GM23338 (cell line): ENCODE measurements around the gene MACF1. TPM values are rescaled to one million over a fixed set of nuclear protein-coding genes. Genes with fewer than 3 reads are reported as not detected.

ENCODE experiments used
- ATAC-seq: fragments of 200-7000 bp; cut with Tn5 transposase; 3 replicates; pipeline ENCODE4 v1.9.1; 2020
- DNase-seq: peaks from one replicate; pipeline ENCODE4 v3.0.0-alpha.2; 2015; ENCODE audit warnings: low spot score
- H2AFZ ChIP-seq: fragments of 200-600 bp; sonication (generic); 2 replicates; pipeline ENCODE4 v1.8.0; 2016; ENCODE audit warnings: antibody characterized with exemption, mild to moderate bottlenecking, moderate library complexity
- H3F3A ChIP-seq: fragments of 200-600 bp; sonication (generic); replicated peaks from 2 replicates; pipeline ENCODE4 v1.8.0; 2017; ENCODE audit warnings: antibody characterized with exemption, mixed run types, low read depth
- H3K27ac ChIP-seq: fragments of 200-600 bp; sonication (generic); 2 replicates; pipeline ENCODE4 v1.6.1; 2016; ENCODE audit warnings: low read depth
- H3K27me3 ChIP-seq: fragments of 200-600 bp; sonication (generic); 2 replicates; pipeline ENCODE4 v1.8.0; 2016; ENCODE audit warnings: mild to moderate bottlenecking, mixed run types, moderate library complexity; ENCODE audit not compliant: insufficient read depth
- H3K36me3 ChIP-seq: fragments of 200-600 bp; sonication (generic); 2 replicates; pipeline ENCODE4 v1.8.0; 2016; ENCODE audit warnings: mild to moderate bottlenecking; ENCODE audit not compliant: insufficient read depth
- H3K4me1 ChIP-seq: fragments of 200-600 bp; sonication (generic); 2 replicates; pipeline ENCODE4 v1.8.0; 2016; ENCODE audit warnings: mild to moderate bottlenecking, moderate library complexity; ENCODE audit not compliant: insufficient read depth
- H3K4me2 ChIP-seq: fragments of 200-600 bp; sonication (generic); 2 replicates; pipeline ENCODE4 v1.7.1; 2017; ENCODE audit warnings: mixed run types
- H3K4me3 ChIP-seq: fragments of 200-600 bp; sonication (generic); 2 replicates; pipeline ENCODE4 v1.6.1; 2016; ENCODE audit warnings: mixed run types
- H3K79me2 ChIP-seq: fragments of 200-600 bp; sonication (generic); replicated peaks from 2 replicates; pipeline ENCODE4 v1.8.0; 2017; ENCODE audit warnings: mild to moderate bottlenecking; ENCODE audit not compliant: insufficient read depth
- H3K9me2 ChIP-seq: fragments of 200-600 bp; sonication (generic); 2 replicates; pipeline ENCODE4 v1.8.0; 2017; ENCODE audit not compliant: insufficient read depth
- H4K20me1 ChIP-seq: fragments of 200-600 bp; sonication (generic); replicated peaks from 2 replicates; pipeline ENCODE4 v1.8.0; 2017; ENCODE audit warnings: mild to moderate bottlenecking; ENCODE audit not compliant: insufficient read depth
- H3K27ac Mint-ChIP-seq: 2 replicates; pipeline ENCODE4 v1.8.0; 2020; ENCODE audit warnings: inconsistent platforms, mild to moderate bottlenecking, moderate library complexity, mixed read lengths
- H3K27me3 Mint-ChIP-seq: 3 replicates; pipeline ENCODE4 v1.8.0; 2022; ENCODE audit warnings: low read depth, mild to moderate bottlenecking, moderate library complexity, mixed read lengths, inconsistent platforms; ENCODE audit not compliant: insufficient read depth, poor library complexity
- H3K36me3 Mint-ChIP-seq: 3 replicates; pipeline ENCODE4 v1.8.0; 2021; ENCODE audit warnings: low read depth, mild to moderate bottlenecking, inconsistent platforms, moderate library complexity, mixed read lengths
- H3K4me1 Mint-ChIP-seq: 3 replicates; pipeline ENCODE4 v1.8.0; 2020; ENCODE audit warnings: mild to moderate bottlenecking, inconsistent platforms, mixed read lengths
- H3K4me3 Mint-ChIP-seq: 3 replicates; pipeline ENCODE4 v1.8.0; 2021; ENCODE audit warnings: moderate library complexity, mild to moderate bottlenecking, inconsistent platforms, mixed read lengths
- H3K9me3 Mint-ChIP-seq: 3 replicates; pipeline ENCODE4 v1.8.0; 2020; ENCODE audit warnings: moderate library complexity, mild to moderate bottlenecking, inconsistent platforms, mixed read lengths
- CREB1 ChIP-seq: fragments of 250-450 bp; sonication (Bioruptor Pico); IDR thresholded peaks from 2 replicates; pipeline ENCODE4 v1.5.0; 2020; ENCODE audit warnings: low read depth, mild to moderate bottlenecking, moderate library complexity
- EZH2 ChIP-seq: fragments of 200-600 bp; sonication (generic); IDR thresholded peaks from one replicate; pipeline ENCODE4 v1.8.0; 2017; ENCODE audit warnings: antibody characterized with exemption, mild to moderate bottlenecking, low read depth; ENCODE audit not compliant: unreplicated experiment
- NANOG ChIP-seq: IDR thresholded peaks from 2 replicates; pipeline ENCODE4 v1.6.1; 2016; ENCODE audit warnings: antibody characterized with exemption, borderline replicate concordance
- POLR2AphosphoS5 ChIP-seq: IDR thresholded peaks from 2 replicates; pipeline ENCODE4 v1.6.1; 2016; ENCODE audit warnings: antibody characterized with exemption, low read depth
- STAT1 ChIP-seq: IDR thresholded peaks from one replicate; pipeline ENCODE4 v1.6.1; 2016; ENCODE audit warnings: antibody characterized with exemption; ENCODE audit not compliant: unreplicated experiment
- ZNF114 ChIP-seq: fragments of 250-450 bp; sonication (Bioruptor Pico); IDR thresholded peaks from 2 replicates; pipeline ENCODE4 v1.5.0; 2020; ENCODE audit warnings: mild to moderate bottlenecking, moderate library complexity
- ZNF331 ChIP-seq: fragments of 250-450 bp; sonication (Bioruptor Pico); IDR thresholded peaks from 2 replicates; pipeline ENCODE4 v1.5.0; 2020; ENCODE audit warnings: low read depth, mild to moderate bottlenecking, moderate library complexity
- polyA plus RNA-seq: library from polyadenylated mRNA; unstranded; fragments of >200 nt; fragmentation: Nextera tagmentation; extraction: Ambion mirVana; gene quantifications from 2 replicates; pipeline ENCODE4 v1.2.1, GENCODE V29; 2016
- total RNA-seq: library from RNA; depleted of rRNA; stranded (reverse); fragments of >200 nt; shearing (Covaris generic); gene quantifications from 2 replicates; pipeline ENCODE4 v1.2.3, GENCODE V29; 2014
- TF ChIP-seq, protein P1 (sequence below): IDR thresholded peaks from one replicate; pipeline ENCODE4 v1.6.1; 2018; ENCODE audit warnings: antibody characterized with exemption; ENCODE audit not compliant: unreplicated experiment

The MACF1 gene
- total and polyA plus RNA-seq, 2 experiments from 2014 or later = 104 to 399 TPM

DNA sequence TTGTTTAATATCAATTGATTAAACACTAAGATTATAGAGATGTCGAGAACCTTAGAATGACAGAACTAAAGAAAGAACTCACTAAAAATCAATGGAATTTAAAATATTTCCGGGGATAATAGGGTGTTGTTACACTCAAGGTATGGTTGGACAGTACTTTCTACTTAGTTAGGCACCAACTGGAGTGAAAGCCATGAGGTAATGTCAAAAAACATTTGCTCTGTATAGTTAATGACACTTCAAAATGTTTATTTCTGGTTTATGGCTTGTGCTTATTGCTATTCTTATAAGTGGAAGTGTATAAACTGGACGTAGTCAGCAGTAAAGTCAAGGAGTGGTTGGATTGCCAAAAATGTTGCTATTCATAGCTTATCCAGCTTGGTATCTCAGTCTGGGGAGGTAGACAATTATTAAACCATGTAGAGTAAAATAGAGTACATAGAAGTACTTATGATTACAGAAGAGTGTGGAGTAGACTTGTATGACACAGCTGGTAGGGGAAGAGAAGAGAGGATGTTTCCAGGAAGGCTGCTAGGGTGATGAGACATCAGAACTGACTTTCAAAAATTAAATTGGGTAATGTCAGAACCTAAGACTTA lies 230.4 kb downstream of the MACF1 start:
- H3K79me2 ChIP-seq = no peaks in the 10 kb centered on the region
- H3K36me3 Mint-ChIP-seq = peaks cover 84% of the 10 kb centered on the region
- no peaks in the 10 kb centered on the region for H3K27me3 ChIP-seq
- H3K4me1 ChIP-seq = no peaks in the 10 kb centered on the region
- H3K36me3 ChIP-seq = peaks cover 92% of the 10 kb centered on the region
- no peak overlapping the region for H3K27ac Mint-ChIP-seq
- H3K4me3 Mint-ChIP-seq = no peak overlapping the region
- H2AFZ ChIP-seq = no peak overlapping the region
- TF ChIP-seq STAT1 = no peak
- TF ChIP-seq, protein P1, sequence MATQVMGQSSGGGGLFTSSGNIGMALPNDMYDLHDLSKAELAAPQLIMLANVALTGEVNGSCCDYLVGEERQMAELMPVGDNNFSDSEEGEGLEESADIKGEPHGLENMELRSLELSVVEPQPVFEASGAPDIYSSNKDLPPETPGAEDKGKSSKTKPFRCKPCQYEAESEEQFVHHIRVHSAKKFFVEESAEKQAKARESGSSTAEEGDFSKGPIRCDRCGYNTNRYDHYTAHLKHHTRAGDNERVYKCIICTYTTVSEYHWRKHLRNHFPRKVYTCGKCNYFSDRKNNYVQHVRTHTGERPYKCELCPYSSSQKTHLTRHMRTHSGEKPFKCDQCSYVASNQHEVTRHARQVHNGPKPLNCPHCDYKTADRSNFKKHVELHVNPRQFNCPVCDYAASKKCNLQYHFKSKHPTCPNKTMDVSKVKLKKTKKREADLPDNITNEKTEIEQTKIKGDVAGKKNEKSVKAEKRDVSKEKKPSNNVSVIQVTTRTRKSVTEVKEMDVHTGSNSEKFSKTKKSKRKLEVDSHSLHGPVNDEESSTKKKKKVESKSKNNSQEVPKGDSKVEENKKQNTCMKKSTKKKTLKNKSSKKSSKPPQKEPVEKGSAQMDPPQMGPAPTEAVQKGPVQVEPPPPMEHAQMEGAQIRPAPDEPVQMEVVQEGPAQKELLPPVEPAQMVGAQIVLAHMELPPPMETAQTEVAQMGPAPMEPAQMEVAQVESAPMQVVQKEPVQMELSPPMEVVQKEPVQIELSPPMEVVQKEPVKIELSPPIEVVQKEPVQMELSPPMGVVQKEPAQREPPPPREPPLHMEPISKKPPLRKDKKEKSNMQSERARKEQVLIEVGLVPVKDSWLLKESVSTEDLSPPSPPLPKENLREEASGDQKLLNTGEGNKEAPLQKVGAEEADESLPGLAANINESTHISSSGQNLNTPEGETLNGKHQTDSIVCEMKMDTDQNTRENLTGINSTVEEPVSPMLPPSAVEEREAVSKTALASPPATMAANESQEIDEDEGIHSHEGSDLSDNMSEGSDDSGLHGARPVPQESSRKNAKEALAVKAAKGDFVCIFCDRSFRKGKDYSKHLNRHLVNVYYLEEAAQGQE = no peak
- TF ChIP-seq CREB1 (CRISPR knock-in tag) = no peak
- TF ChIP-seq POLR2AphosphoS5 = no peak
- TF ChIP-seq ZNF114 (CRISPR knock-in tag) = no peak
- TF ChIP-seq ZNF331 (CRISPR knock-in tag) = no peak
- no peak for TF ChIP-seq NANOG
- H3K4me2 ChIP-seq = no peak overlapping the region
- H3K4me3 ChIP-seq = no peak overlapping the region
- peaks cover 9% of the 10 kb centered on the region; the same call in 1 of the 2 replicates for H4K20me1 ChIP-seq
- H3K27me3 Mint-ChIP-seq = no peaks in the 10 kb centered on the region
- no peak for DNase-seq
- H3K9me3 Mint-ChIP-seq = no peaks in the 10 kb centered on the region
- no peaks in the 10 kb centered on the region for H3K4me1 Mint-ChIP-seq
- H3K27ac ChIP-seq = no peak overlapping the region
- no peaks in the 10 kb centered on the region; the same call in 1 of the 2 replicates for H3F3A ChIP-seq
- no peak for ATAC-seq
- no peaks in the 10 kb centered on the region for H3K9me2 ChIP-seq

DNA sequence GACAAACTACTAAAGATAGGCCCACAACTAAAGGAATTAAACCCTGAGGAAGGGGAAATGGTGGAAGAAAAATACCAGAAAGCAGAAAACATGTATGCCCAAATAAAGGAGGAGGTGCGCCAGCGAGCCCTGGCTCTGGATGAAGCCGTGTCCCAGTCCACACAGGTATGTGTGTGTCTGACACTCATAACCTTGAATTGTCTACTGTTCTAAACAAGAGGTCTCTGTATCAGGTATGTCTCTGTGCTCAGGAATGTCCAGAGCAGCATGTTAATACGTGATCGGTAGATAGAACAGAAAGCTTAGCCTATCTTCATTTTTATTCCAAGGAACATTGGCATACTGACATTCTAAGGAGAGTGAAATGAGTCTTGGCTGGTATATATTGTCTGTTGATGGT lies 231.1 kb downstream of the MACF1 start:
- Histone ChIP-seq H3K4me3 (no peak overlapping the region), H3K27ac (no peak overlapping the region), H3K27me3 (no peaks in the 10 kb centered on the region), H3K79me2 (no peaks in the 10 kb centered on the region), H3K4me1 (no peaks in the 10 kb centered on the region), H3K36me3 (peaks cover 92% of the 10 kb centered on the region), H3K9me2 (no peaks in the 10 kb centered on the region), H4K20me1 (peaks cover 9% of the 10 kb centered on the region; the same call in 1 of the 2 replicates), H3F3A (no peaks in the 10 kb centered on the region; the same call in 1 of the 2 replicates), H3K4me2 (no peak overlapping the region), H2AFZ (no peak overlapping the region)
- no peaks in the 10 kb centered on the region for H3K9me3 Mint-ChIP-seq
- H3K27me3 Mint-ChIP-seq = no peaks in the 10 kb centered on the region
- peaks cover 83% of the 10 kb centered on the region for H3K36me3 Mint-ChIP-seq
- no peak for ATAC-seq
- TF ChIP-seq STAT1 (no peak), NANOG (no peak), EZH2 (no peak), POLR2AphosphoS5 (no peak)
- H3K4me1 Mint-ChIP-seq = no peaks in the 10 kb centered on the region
- no peak overlapping the region for H3K4me3 Mint-ChIP-seq
- H3K27ac Mint-ChIP-seq = no peak overlapping the region
- no peak for DNase-seq
